ENCODE results near the gene TENM3.

The TENM3 gene

GRCh38 chr4:182745237-182745636, 502.0 kb downstream of the TENM3 start:
- no peak for TF ChIP-seq CTCF (IDR thresholded peaks at IDR 0.05; ENCODE audit: low read depth, low read length)
- no peak overlapping the region for H2AFZ ChIP-seq (ENCODE audit: low read depth, low read length)
- no peak overlapping the region for H3K27ac ChIP-seq (ENCODE audit: low read length)
- no peaks in the 10 kb centered on the region for H4K20me1 ChIP-seq (ENCODE audit: insufficient read depth, low read length)
- no peak overlapping the region for H3K4me3 ChIP-seq (ENCODE audit: low read length)
- H3K9ac ChIP-seq (ENCODE audit: low read length), result no peak overlapping the region
- no peak overlapping the region for H3K4me2 ChIP-seq (ENCODE audit: low read length)
- no peaks in the 10 kb centered on the region for H3K27me3 ChIP-seq (ENCODE audit: low read depth, low read length)
- no peaks in the 10 kb centered on the region for H3K9me3 ChIP-seq (ENCODE audit: insufficient read depth, low read length)
- H3K36me3 ChIP-seq (replicated peaks; ENCODE audit: low read depth, low read length), result no peaks in the 10 kb centered on the region
- no peaks in the 10 kb centered on the region for H3K79me2 ChIP-seq (ENCODE audit: low read length)
- no peaks in the 10 kb centered on the region for H3K4me1 ChIP-seq (ENCODE audit: low read length)

GRCh38 chr4:182746876-182747275, 503.7 kb downstream of the TENM3 start:
- H3K36me3 ChIP-seq (replicated peaks; ENCODE audit: low read depth, low read length), result no peaks in the 10 kb centered on the region
- no peak overlapping the region for H2AFZ ChIP-seq (ENCODE audit: low read depth, low read length)
- H3K79me2 ChIP-seq (ENCODE audit: low read length), result no peaks in the 10 kb centered on the region
- H3K9me3 ChIP-seq (ENCODE audit: insufficient read depth, low read length), result no peaks in the 10 kb centered on the region
- no peak overlapping the region for H3K9ac ChIP-seq (ENCODE audit: low read length)
- H3K27ac ChIP-seq (ENCODE audit: low read length), result no peak overlapping the region
- no peaks in the 10 kb centered on the region for H3K27me3 ChIP-seq (ENCODE audit: low read depth, low read length)
- no peaks in the 10 kb centered on the region for H3K4me1 ChIP-seq (ENCODE audit: low read length)
- H3K4me2 ChIP-seq (ENCODE audit: low read length), result no peak overlapping the region
- TF ChIP-seq CTCF (IDR thresholded peaks at IDR 0.05; ENCODE audit: low read depth, low read length) (no peak), EZH2phosphoT487 (IDR thresholded peaks at IDR 0.05; ENCODE audit: low read depth) (no peak)
- H4K20me1 ChIP-seq (ENCODE audit: insufficient read depth, low read length), result no peaks in the 10 kb centered on the region
- H3K4me3 ChIP-seq (ENCODE audit: low read length), result no peak overlapping the region

- TF ChIP-seq CTCF (IDR thresholded peaks at IDR 0.05; ENCODE audit: low read depth, low read length), result no peak
- TF ChIP-seq EZH2phosphoT487 (IDR thresholded peaks at IDR 0.05; ENCODE audit: low read depth), result no peak
- H3K4me3 ChIP-seq (ENCODE audit: low read length), result no peak overlapping the region
- no peaks in the 10 kb centered on the region for H3K9me3 ChIP-seq (ENCODE audit: insufficient read depth, low read length)
- H3K27ac ChIP-seq (ENCODE audit: low read length), result no peak overlapping the region
- H4K20me1 ChIP-seq (ENCODE audit: insufficient read depth, low read length), result no peaks in the 10 kb centered on the region
- H3K27me3 ChIP-seq (ENCODE audit: low read depth, low read length), result no peaks in the 10 kb centered on the region
- no peak overlapping the region for H3K9ac ChIP-seq (ENCODE audit: low read length)
- H3K36me3 ChIP-seq (replicated peaks; ENCODE audit: low read depth, low read length), result no peaks in the 10 kb centered on the region
- no peaks in the 10 kb centered on the region for H3K4me1 ChIP-seq (ENCODE audit: low read length)
- no peak overlapping the region for H3K4me2 ChIP-seq (ENCODE audit: low read length)
- H3K79me2 ChIP-seq (ENCODE audit: low read length), result no peaks in the 10 kb centered on the region
- H2AFZ ChIP-seq (ENCODE audit: low read depth, low read length), result no peak overlapping the region
These were observed 505.1 kb downstream of the TENM3 start for GRCh38 chr4:182748283-182748682.

- Histone ChIP-seq H3K4me1 (ENCODE audit: low read length) (no peaks in the 10 kb centered on the region), H3K79me2 (ENCODE audit: low read length) (no peaks in the 10 kb centered on the region), H3K27me3 (ENCODE audit: low read depth, low read length) (no peaks in the 10 kb centered on the region), H3K9ac (ENCODE audit: low read length) (no peak overlapping the region), H3K36me3 (replicated peaks; ENCODE audit: low read depth, low read length) (no peaks in the 10 kb centered on the region), H2AFZ (ENCODE audit: low read depth, low read length) (no peak overlapping the region), H4K20me1 (ENCODE audit: insufficient read depth, low read length) (no peaks in the 10 kb centered on the region), H3K27ac (ENCODE audit: low read length) (no peak overlapping the region), H3K4me2 (ENCODE audit: low read length) (no peak overlapping the region), H3K9me3 (ENCODE audit: insufficient read depth, low read length) (no peaks in the 10 kb centered on the region), H3K4me3 (ENCODE audit: low read length) (no peak overlapping the region)
- no peak for TF ChIP-seq EZH2phosphoT487 (IDR thresholded peaks at IDR 0.05; ENCODE audit: low read depth)
- no peak for TF ChIP-seq CTCF (IDR thresholded peaks at IDR 0.05; ENCODE audit: low read depth, low read length)
These were observed 505.7 kb downstream of the TENM3 start for GRCh38 chr4:182748949-182749348.
